GM12864 (cell line): Measurements from ENCODE around the gene MEX3D.

Source experiments
- DNase-seq: peaks from one replicate; pipeline ENCODE4 v3.0.0-alpha.2; 2011; ENCODE audit warnings: low read depth
- H3K4me3 ChIP-seq: 2 replicates; pipeline ENCODE4 v1.5.1; 2011; ENCODE audit warnings: mild to moderate bottlenecking, low read depth, low read length, control low read depth
- TF ChIP-seq, protein P1 (sequence below): IDR thresholded peaks from 2 replicates; pipeline ENCODE4 v1.5.1; 2011; ENCODE audit warnings: low read depth, mild to moderate bottlenecking, moderate library complexity, low read length, control low read depth, inconsistent platforms; ENCODE audit errors: missing control alignments

Gene MEX3D

DNA sequence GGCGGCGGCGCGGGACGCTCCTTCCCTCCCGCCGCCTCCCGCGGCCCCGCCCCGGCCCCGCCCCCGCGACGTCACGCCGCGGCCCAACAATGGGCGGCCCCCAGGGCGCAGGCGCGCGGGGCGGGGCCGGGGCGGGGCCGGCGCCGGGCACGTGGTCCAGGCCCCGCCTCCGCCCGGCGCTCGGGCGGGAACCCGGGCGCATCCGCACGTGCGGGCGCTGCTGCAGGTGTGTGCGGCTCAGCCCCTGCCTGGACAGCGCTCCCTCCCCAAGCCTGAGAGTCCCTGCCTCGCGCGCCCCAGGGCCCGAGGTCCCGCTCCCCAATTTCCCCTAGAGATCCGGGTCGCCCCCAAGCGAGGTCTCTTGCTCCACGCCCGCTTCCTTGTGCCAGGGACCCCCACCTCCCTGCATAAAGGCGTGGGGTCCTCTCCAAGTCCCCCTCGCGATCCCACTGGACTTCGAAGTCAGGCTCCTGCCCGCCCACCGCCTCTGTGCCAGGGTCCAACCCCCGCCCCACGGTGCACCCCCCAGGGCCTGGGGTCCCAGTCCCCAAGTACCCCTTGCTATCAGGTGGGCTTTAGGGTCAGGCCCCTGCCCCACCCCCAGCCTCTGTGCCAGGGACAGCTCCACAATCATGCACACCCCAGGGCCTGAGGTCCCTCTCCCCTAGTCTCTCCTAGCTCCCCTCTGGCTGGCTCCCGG, at the start of gene MEX3D:
MEX3D (minus strand) TSS at position 6 of the 700 bp plus-strand sequence. CDS start 267 bp downstream, outside the sequence.
- H3K4me3 ChIP-seq, result peak within 1 kb of the TSS; percentile 19; the same call in 1 of the 2 replicates
- TF ChIP-seq, protein P1, sequence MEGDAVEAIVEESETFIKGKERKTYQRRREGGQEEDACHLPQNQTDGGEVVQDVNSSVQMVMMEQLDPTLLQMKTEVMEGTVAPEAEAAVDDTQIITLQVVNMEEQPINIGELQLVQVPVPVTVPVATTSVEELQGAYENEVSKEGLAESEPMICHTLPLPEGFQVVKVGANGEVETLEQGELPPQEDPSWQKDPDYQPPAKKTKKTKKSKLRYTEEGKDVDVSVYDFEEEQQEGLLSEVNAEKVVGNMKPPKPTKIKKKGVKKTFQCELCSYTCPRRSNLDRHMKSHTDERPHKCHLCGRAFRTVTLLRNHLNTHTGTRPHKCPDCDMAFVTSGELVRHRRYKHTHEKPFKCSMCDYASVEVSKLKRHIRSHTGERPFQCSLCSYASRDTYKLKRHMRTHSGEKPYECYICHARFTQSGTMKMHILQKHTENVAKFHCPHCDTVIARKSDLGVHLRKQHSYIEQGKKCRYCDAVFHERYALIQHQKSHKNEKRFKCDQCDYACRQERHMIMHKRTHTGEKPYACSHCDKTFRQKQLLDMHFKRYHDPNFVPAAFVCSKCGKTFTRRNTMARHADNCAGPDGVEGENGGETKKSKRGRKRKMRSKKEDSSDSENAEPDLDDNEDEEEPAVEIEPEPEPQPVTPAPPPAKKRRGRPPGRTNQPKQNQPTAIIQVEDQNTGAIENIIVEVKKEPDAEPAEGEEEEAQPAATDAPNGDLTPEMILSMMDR, result no peak
- no peak for DNase-seq

DNA sequence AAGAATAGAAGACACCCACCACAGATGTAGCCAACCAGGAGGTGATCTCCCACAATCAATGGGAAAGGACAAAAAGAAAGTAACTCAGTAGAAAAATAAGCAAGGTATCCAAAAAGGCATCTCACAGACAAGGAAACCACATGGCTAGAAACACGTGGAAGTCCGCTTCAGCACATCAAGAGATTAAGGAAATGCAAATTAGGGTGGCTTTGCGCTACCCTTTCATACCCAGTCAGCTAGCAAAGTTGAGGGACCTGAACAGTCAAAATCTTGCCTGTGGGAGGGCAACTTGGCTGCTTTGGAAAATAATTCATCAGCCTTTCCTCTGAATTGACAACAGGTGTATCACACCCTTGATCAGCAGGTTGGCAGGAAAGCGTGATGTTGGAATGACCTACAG, 48.8 kb upstream of the MEX3D start:
- no peak overlapping the region for H3K4me3 ChIP-seq
- TF ChIP-seq, protein P1, result no peak
- no peak for DNase-seq

DNA sequence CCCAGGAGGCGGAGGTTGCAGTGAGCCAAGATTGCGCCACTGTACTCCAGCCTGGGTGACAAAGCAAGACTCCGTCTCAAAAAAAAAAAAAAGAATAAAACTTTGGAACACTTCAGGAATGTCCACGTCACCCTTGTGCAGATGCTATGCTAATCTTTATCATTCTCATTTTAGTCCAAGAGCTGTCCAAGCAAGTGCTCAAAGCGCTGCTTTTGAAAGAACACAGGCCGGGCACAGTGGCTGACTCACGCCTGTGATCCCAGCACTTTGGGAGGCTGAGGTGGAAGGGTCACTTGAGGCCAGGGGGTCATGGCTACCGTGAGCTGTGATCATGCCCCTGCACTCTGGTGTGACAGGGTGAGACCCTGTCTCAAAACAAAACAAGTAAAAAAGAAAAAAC, 48.3 kb upstream of the MEX3D start:
- DNase-seq, result no peak
- TF ChIP-seq, protein P1, result no peak
- no peak overlapping the region for H3K4me3 ChIP-seq

DNA sequence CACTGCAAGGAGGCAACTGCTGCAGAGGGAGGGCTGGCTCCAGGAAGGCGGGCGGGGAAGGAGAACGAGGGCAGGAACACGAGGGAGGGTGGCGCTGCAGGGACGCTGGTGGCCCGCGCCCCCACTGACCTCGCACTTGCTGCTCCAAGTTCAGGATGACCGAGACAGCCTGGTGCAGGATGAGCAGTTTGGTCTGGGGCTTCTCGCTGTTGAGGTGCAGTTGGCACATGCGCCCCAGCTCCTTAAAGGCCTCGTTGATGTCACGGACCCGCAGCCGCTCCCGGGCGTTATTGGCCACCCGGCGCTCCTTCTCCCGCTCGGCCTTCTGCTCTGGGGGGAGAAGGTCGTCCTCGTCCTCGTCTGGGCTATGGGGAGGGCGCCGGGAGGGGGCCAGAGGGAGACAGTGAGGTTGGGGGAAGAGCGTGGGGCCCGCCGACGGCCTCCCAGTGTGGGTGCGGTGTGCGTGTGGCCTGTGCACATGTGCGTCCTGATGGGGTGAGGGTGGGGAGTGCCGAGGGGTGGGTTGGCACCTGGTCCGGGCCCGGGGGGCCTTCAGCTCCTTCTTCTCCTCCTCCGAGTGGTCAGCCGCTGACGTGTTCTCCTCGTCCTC, 47.1 kb upstream of the MEX3D start:
- no peak for DNase-seq
- TF ChIP-seq, protein P1, result no peak
- no peak overlapping the region for H3K4me3 ChIP-seq

DNA sequence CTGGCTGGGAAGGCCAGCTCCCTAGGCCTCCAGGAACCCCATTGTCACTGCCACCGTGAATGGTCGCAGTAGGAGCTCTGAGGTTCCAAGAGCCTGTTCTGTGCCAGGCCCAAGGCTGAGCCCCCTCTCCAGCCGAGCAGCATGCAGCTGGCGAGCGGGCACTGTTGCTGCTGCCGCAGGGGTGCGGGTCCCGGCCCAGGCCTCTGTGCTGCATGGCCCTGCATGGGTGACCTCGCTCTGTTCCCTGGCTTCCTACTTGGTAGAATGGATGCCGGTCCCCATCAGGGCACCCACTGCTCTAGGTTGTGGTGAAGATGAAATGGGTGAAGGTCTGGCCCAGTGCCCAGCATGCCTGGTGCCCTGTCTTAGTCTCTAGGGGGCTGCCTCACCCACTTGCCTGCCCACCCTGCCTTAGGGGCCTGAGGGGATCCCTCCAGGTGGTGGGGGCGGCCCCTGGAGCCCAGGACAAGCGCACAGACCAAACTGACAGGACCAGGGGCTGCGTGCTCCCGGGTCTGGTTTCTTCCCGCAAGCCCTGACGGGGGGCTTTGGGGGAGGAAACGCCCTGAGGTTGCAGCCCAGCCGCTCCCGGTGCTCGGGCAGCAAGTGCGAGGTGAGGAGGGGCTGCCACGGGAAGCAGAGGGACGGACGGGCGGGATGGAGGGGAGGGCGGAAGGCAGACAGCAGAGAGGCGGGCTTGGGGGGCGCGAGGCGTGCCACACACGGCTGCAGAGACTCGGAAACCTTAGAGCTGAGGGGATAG, 45.9 kb upstream of the MEX3D start:
- H3K4me3 ChIP-seq, result no peak overlapping the region
- TF ChIP-seq, protein P1, result no peak
- DNase-seq, result no peak

DNA sequence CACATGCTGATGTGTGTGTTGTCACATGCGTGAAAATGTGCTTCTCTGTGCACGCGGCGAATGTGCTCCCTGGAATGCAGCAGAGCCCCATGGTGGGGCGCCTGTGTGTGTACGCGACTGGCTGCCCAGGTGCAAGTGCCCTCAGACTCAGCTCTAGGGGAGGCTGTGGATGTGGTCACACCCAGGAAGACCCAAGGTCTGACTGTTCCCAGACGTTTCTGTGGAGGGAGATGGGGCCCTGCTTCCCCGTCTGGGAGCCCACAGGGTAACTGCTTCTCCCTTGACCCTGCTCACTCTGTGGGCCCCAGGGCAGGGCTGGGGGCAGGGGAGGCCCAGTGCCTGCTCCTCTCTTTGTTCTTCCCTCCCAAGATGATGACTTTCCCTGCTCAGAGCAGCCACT, 45.0 kb upstream of the MEX3D start:
- no peak for DNase-seq
- H3K4me3 ChIP-seq, result no peak overlapping the region
- TF ChIP-seq, protein P1, result no peak
